Left colon (tissue), 2 donors: ENCODE measurements around the gene TRAPPC12. TPM values are rescaled to one million over a fixed set of nuclear protein-coding genes. Genes with fewer than 3 reads are reported as not detected.
A peak's percentile ranks its signal among the peaks of the same experiment; 100 is the strongest.

ENCODE experiments used
- ATAC-seq: fragments of 200-7000 bp; cut with Tn5 transposase; one replicate; pipeline ENCODE4 v1.9.1; 2020; ENCODE audit warnings: mild to moderate bottlenecking, moderate library complexity
- DNase-seq, 2 donors: peaks; one replicate each; pipeline ENCODE4 v3.0.0-alpha.2; 2020
- intact Hi-C, 2 donors: fragments of 100-400 bp; cut with DNase I in 1 of 2; cut with micrococcal nuclease in 1 of 2; formaldehyde crosslinking; loops; one replicate each; pipeline versions ENCODE4 v1.11.2 to v1.14.0; 2022; cut with DNase I, micrococcal nuclease
- total RNA-seq, 2 donors: library from RNA; stranded (reverse); fragmentation: NEBNext Ultra II Directional; extraction: Animal tissue kit (Norgen Biotek cat#: 25700); gene quantifications; one replicate each; pipeline ENCODE4 v1.2.1, GENCODE V29; 2021
- donor health status: DM: no; HTN: no; CAD: no.
- donor health status: DM: yes; HTN: yes; CAD: no.

TRAPPC12 gene
- total RNA-seq, 2 donors from 2014 or later = 74.2 to 105 TPM

- DNase-seq (no peak), ATAC-seq (no peak)
- intact Hi-C loops = no loop called here
Measured at GRCh38 chr2:3460831-3461800, 81.6 kb downstream of the TRAPPC12 start.

- DNase-seq (no peak), ATAC-seq (peak; percentile 48)
- intact Hi-C loops = no loop called here
Measured at GRCh38 chr2:3461801-3462492, 82.5 kb downstream of the TRAPPC12 start.

DNA sequence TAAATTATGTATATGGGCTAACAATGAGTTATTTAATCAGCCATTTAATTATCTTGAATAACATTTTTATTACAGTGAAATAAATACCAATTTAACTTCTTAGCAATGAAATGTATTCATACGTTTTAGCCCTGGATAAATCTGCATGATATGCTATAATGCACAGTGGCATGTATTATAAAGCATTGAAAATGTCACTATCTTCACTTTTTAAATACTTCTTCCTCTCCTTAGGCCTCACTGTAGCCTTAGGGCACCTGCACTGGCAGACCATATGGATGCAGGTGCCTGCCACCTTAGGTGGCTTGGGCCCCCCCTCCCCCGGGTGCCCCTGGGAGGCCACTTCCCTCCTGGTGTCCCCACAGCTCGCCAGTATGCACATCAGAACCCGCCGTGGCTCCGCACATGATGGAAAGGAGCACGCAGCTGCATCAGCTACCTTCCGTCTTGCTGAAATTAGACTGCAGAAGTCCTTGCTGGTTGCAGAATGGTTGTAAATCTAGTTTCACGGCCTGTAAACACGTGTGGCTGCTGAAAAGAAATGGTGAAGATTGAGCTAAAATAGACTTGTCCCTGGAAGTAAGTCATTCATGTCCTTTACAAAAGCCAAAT is 83.1 kb downstream of the TRAPPC12 start:
- DNase-seq = no peak
- intact Hi-C loops = no loop called here
- no peak for ATAC-seq

DNA sequence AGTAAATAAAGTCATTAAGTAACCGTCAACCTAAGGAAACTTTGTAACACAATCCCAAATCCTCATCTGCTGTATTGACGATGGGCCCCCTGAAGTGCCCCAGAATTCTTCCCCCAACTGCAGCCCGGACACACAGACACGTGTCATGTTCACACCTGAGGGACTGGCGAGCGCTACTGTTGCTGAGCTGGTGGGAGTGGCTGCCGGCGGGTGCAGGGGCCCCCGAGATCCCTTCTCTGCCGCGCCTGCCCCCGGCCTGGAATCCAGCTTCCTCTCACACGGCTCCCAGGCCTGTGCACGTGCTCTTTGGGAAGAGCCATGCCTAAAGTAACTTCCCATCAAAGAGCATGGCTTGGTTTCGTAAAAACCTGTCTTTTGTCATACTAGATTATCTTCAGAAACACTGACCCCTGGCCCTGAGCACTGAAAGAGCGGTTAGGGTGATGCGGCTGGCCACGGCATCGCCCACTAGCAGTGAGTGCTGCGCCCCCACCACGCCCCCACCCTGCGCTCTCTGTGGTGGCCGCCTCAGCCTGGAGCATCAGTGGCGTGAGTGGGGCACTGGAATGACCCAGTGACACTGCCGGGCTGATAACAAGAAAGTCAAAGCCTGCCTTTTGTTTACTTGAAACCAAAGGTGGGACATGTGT is 83.8 kb downstream of the TRAPPC12 start:
- intact Hi-C loops = no loop called here
- ATAC-seq (no peak), DNase-seq (no peak)

DNA sequence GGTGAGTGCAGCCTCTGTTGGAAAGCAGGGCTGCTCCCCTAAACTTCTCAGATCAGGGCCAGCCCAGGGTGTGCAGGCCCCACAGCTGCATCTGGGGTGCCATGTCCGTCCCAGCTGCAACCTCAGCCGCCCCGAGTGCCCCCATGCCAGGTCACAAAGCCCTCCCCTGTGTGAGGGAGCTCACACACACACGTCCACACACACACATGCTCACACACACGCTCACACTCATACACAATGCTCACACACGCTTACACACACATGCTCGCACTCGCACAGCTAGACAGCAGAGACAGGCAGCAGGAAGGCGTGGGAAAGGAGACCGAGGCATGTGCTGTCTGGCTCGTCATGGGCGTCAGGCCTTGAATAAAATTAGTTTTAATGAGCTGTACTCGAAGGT is 84.5 kb downstream of the TRAPPC12 start:
- intact Hi-C loops = no loop called here
- ATAC-seq (no peak), DNase-seq (no peak)

GRCh38 chr2:3464401-3465005 is 85.0 kb downstream of the TRAPPC12 start:
- DNase-seq (no peak), ATAC-seq (no peak)
- intact Hi-C loops = no loop called here

GRCh38 chr2:3465328-3465727 is 85.8 kb downstream of the TRAPPC12 start:
- ATAC-seq (no peak), DNase-seq (peak in 1 of 2 donors; percentile 21)
- intact Hi-C loops = no loop called here

- ATAC-seq (no peak), DNase-seq (no peak)
- intact Hi-C loops = no loop called here
Measured at GRCh38 chr2:3465844-3466481, 86.5 kb downstream of the TRAPPC12 start.

- DNase-seq (no peak), ATAC-seq (no peak)
- intact Hi-C loops = no loop called here
Measured at GRCh38 chr2:3466482-3466863, 87.0 kb downstream of the TRAPPC12 start.

GRCh38 chr2:3466966-3467365 is 87.5 kb downstream of the TRAPPC12 start:
- DNase-seq = no peak
- intact Hi-C loops = no loop called here

DNA sequence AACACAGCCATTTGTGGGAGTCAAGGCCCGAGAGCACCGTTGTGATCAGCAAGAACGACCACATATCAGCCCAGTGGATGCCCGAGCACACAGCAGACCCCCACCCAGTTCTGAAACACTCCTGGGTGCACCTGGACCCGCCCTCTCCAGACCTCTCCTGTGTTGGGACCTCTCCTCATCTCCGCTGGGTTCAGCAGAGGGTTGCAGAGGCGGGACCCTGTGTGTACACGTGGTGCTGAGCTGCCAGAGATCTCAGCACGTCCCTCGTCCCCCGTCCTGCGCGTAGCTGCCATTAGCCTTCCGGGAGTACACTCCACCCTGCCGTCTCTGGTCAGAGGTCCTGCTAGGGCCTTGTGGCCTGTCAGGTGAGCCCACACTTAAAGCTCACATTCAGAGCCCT is 88.2 kb downstream of the TRAPPC12 start:
- ATAC-seq (no peak), DNase-seq (no peak)
- intact Hi-C loops = no loop called here

More at GRCh38 chr2:3466966-3467365, 87.5 kb downstream of the TRAPPC12 start:
- no peak for ATAC-seq

DNA sequence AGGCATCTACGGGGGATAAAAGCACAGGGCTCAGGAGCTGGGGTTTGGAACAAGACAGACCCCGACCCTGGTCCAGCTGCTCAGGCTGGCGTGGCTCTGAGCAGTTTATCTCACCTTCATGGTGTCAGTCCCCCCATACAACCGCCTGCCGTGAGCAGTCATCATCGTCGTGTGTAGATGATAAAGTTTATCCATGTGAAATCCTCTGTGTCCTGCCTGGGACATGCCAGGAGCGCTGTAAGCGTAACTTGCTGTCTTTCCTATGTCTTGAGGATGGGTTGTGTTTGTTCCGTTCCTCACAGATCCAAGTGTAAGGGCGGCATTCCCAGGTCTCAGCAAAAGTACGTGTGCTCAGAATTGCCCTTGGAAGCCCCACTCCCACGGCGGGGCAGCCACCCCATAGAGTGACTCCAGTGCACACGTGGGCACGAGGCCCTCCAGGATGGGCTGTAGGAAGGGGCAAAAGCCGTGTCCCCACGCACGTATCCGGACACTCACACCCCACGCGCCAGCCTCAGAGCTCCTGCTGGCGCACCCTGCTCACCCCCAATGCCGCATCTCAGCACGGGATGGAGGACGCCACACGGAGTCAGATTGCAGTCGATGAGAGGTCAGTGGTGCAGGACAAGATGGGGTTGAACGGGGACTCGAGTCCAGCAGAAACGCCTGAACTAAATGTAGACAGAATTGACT is 88.9 kb downstream of the TRAPPC12 start:
- ATAC-seq = no peak

GRCh38 chr2:3469486-3469885 is 90.0 kb downstream of the TRAPPC12 start:
- DNase-seq (no peak), ATAC-seq (no peak)
- intact Hi-C loops = no loop called here

More for the DNA sequence above, 88.9 kb downstream of the TRAPPC12 start:
- intact Hi-C loops = no loop called here
- no peak for DNase-seq

DNA sequence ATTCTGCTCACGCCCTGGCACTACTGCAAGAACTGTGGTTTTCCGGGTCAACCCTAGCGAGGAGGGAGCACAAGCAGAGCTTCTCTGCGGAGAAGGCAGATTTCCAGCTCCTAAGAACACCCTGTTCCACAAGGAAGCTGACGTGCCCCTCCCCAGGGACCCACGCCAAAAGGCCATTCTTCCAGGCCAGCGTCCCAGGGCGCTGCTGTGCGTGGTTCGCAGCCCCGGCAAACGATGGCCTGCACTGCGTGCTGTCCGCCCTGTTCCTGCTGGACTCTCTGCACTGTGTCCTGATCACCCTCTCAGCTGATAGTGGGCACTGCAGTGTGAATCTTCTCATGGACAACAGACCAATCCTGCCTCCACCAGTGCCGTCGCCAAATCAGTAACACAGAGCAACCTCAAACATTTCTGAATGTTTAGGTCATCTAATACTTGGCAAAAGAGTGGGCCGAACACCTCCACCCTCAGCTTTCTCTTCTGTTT is 90.7 kb downstream of the TRAPPC12 start:
- no peak for ATAC-seq
- intact Hi-C loops = no loop called here
- DNase-seq = peak in 1 of 2 donors; percentile 40

- intact Hi-C loops = no loop called here
- DNase-seq = no peak
- ATAC-seq = no peak
Measured at GRCh38 chr2:3470856-3471737, 91.6 kb downstream of the TRAPPC12 start.

DNA sequence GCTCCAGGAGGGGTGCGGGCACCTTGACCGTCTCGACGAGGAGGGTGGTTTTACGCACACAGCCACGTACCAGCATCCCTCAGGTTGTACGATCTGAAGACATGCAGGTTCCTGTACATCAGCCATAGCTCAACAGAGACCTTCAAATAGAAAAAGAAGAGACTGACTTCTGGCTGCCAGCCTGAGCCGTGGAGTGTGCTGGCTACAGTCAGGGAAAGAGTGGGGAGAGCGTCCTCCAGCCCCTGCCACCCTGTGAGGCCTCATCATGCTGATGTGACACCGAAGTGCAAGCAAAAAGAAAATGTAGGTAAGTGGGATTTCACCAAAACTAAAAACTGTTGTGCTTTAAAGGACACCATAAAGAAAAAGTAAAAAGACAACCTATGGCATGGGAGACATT is 92.8 kb downstream of the TRAPPC12 start:
- intact Hi-C loops = no loop called here
- DNase-seq (no peak), ATAC-seq (no peak)

DNA sequence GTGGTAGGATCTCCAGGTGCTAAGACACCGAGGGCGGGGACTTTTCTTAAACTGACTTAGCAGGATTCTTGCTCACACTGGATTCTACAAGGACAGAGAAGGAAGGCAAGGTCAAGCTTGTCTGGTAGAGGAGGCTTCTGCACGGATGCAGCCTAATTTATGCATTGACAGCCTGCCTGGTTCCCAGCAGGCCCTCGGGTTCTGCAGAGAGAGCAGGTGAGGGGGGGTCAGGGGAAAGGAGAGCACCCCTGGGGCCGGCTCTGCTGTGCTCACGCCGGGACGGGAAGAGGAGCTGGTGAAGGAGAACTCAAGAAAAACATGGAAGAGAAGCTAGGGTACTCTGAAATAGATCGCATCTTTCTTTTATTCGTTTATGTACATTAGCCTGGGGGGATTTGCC is 93.5 kb downstream of the TRAPPC12 start:
- intact Hi-C loops = no loop called here
- DNase-seq = no peak
- no peak for ATAC-seq
